ENCODE data around the gene SBDS.
"Not testable (repeated sequence)": the region's sequence is repeated elsewhere in the genome, so short reads cannot be mapped to it uniquely, and the experiment has no call there.

SBDS gene

GRCh38 chr7:66995050-66995776 lies at the start of gene SBDS:
TSS of gene SBDS (minus strand) at chr7:66995586. CDS start at chr7:66995417, 169 bp downstream.
- peak; percentile 98 for DNase-seq

- DNase-seq: not testable (repeated sequence)
Observed at GRCh38 chr7:67043559-67043930, 48.2 kb upstream of the SBDS start.

DNA sequence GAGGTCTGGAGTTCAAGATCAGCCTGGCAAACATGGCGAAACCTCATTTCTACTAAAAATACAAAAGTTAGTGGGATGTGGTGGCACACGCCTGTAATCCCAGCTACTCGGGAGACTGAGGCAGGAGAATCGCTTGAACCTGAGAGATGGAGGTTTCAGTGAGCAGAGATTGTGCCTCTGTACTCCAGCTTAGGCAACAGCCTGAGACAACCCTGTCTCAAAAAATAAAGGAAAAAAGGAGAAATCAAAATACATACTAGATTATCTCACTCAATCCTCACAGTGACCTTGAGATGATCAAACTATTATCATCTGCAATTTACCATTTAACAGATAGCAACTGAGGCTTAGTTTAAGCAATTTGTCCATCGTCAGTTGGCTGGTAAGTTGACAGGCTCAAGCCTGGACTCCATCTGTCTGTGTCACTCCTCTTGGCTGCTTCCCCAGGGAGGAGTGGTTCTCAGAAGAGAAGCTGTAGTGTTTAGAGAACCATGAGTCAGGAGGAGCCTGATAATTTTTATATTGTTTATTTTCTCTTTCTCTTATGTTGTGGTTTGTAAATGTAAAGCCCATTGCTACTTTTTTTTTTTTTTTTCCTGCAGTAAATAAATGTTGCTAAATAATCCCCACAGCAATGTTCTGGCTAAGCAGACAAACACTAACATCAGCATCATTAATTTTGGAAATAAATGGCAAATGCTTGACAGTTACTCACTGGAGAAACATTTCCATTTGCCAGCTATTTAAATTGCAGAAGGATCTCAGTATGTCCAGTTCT lies 47.6 kb upstream of the SBDS start:
- not testable (repeated sequence) for DNase-seq

DNA sequence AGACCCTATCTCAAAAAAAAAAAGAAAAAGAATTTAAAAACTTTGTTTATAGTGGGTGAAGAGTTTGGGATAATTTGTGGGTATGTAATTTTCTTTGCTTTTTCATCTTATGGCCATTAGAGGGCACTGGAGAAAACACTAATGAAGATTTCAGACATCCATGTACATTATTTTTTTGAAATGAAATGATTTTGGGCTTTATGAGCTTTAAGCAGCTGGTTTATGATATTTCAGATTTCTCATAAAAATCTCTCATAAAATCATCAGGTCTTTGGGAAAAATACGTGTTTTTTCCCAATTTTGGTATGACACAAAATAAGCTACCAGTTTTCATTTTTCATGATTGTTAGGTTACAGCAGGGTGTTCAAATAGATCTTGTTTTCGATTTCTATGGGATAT lies 45.4 kb upstream of the SBDS start:
- not testable (repeated sequence) for DNase-seq

DNA sequence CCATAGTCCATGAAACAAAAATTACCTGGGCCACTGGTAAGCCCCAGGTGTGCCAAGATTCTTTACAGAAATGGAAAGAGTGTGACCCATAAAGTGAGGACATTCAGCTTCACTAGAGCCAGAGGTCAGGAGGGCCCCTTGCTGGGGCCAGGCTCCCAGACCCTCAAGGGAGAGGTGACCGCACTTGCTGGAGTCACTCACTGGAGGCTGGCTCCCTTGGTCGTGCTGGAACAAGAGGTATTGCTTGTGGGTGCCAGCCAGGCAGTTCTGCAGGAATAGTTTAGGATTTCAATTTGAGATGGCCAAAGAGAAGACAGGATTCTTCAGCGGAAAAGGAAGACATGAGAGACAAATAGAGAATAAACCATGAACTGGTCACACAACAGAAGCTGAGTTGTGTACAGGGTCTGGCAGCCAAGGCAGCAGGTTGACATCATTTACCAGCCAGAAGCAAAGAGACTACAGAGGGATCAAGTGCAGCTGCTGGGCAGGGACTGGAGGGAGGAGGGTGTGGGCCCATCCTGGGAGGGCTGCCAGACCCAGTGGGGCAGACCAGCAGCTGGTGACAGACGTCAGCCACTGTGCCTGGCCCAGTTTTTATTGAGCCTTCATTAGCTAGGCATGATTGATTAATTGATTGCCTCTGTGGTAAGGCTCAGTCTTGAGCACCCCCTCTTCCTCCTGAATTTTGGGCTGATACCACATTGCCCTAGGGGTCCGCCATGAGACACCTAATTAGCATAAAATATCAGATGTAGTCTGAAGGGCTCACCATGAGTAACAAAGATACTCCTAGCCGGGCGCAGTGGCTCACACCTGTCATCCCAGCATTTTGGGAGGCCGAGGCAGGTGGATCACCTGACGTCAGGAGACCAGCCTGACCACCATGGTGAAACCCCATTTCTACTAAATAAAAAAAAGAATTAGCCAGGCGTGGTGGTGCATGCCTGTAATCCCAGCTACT lies 41.3 kb upstream of the SBDS start:
- not testable (repeated sequence) for DNase-seq

- DNase-seq: no peak
Observed at GRCh38 chr7:67033251-67033650, 37.9 kb upstream of the SBDS start.

DNA sequence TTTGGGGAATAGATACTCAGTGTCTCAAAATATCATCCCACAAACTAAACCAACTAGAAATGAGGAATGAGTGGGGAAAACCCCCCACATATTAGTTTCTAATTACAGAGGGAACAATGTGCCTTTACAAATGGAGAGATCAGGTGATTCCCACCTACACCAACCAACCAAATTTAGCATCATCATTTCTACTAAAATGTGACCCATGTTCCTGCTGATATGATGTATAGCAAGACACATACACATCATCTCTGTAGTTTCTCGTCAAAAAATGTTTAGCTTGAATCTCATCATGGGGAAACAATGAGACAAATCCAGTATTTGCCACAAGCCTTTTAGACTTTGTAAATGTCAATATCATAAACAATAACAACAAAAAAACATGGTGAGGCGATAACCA lies 36.3 kb upstream of the SBDS start:
- peak; percentile 34 for DNase-seq

GRCh38 chr7:67025459-67025858 lies 30.1 kb upstream of the SBDS start:
- not testable (repeated sequence) for DNase-seq

DNA sequence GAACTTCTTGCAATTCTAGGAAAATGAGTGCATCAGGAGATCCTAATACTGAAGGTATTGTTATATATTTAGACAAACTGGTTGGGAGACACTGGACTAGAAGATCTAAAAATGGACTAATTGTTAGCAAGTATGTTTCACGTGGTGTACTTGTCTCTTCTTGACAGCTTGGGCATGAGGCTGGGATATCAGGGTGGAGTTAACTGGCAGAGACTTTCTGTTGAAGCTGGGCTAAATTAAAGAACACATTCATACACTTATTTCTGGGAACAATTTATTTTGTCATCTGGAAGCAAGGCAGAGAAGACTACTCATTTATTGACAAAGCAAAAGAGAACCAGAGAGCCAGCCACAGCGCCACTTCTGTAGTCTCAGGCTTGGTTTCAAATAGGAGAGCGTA lies 27.1 kb upstream of the SBDS start:
- DNase-seq: no peak

DNA sequence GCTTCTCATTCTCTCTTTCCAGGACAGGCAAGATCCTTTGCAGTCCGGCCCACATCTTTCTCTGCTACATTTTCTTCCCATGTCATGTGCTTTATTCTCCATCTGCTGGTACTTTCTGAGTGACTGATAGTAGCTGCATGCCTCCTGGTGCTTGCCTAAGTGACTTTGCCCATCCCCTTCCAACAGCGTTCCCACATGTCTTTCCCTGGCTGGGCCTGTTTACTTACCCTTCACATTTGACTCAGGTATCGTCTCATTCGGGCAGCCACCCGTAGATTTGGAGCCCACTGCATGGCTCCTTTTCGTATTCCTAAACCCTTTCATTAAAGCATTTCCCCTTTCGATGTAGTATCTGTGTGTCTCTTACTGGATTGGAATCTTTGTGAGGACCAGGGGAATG lies 25.9 kb upstream of the SBDS start:
- no peak for DNase-seq

GRCh38 chr7:67019562-67020390 lies 24.4 kb upstream of the SBDS start:
- peak; percentile 52 for DNase-seq

- no peak for DNase-seq
Observed at GRCh38 chr7:67018940-67019339, 23.6 kb upstream of the SBDS start.

- not testable (repeated sequence) for DNase-seq
Observed at GRCh38 chr7:67017971-67018370, 22.6 kb upstream of the SBDS start.

DNA sequence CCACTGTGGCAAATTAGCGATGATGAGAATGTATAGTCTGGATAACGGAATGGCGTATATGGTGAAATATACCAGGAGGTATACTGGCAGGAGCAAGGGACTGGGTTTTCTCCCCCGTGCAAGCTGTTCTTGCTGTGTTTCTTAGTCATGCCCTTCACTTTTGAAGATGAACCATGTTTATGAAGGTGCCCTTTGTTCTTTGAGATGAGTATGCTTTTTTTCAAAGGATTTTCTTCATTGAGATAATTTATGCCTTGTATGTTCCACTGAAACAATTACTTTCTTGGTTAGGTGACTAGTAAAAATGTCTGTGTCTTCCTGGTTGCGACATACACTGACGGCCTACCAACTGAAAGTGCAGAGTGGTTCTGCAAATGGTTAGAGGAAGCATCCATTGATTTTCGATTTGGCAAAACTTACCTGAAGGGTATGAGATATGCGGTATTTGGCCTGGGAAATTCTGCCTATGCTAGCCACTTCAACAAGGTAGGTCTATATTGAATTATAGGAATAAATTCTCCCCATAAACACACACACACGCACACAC lies 18.8 kb upstream of the SBDS start:
- DNase-seq: not testable (repeated sequence)

- DNase-seq: not testable (repeated sequence)
Observed at GRCh38 chr7:67009677-67010076, 14.3 kb upstream of the SBDS start.

- no peak for DNase-seq
Observed at GRCh38 chr7:67008260-67008659, 12.9 kb upstream of the SBDS start.

DNA sequence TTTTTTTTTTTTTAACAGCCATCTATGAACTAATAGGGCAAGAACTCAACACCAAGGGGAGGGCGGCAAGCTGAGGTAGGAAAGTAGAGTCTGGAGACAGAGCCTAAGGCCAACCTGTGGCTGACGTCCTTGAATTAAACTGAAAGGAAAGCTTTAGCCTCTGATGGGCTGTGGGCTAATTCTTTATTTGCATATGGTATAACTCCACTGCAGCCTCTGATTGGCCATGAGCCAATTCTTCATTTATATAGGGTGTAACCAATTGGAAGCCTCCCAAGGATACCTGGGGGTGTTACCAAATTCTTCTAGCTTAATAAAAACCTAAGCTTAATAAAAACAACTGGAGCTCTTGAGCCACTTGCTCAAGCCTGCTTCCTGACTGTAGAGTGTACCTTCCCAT lies 11.6 kb upstream of the SBDS start:
- DNase-seq: no peak

DNA sequence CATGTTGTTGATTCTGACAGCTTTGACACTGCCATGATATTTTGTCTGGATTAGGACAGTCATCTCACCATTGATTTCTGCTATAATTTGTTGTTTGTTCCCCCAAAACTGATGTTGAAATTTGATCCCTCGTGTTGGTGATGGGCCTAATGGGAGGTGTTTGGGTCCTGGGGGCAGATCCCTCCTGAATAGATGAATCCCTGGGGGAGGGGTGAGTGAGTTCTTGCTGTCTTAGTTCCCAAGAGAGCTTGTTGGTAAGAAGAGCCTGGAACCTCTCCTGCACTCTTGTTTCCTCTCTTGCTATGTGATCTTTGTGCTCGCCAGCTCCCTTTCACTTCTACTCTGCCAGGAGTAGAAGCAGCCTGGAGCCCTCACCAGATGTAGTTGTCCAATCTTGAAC lies 8.8 kb upstream of the SBDS start:
- DNase-seq: not testable (repeated sequence)

DNA sequence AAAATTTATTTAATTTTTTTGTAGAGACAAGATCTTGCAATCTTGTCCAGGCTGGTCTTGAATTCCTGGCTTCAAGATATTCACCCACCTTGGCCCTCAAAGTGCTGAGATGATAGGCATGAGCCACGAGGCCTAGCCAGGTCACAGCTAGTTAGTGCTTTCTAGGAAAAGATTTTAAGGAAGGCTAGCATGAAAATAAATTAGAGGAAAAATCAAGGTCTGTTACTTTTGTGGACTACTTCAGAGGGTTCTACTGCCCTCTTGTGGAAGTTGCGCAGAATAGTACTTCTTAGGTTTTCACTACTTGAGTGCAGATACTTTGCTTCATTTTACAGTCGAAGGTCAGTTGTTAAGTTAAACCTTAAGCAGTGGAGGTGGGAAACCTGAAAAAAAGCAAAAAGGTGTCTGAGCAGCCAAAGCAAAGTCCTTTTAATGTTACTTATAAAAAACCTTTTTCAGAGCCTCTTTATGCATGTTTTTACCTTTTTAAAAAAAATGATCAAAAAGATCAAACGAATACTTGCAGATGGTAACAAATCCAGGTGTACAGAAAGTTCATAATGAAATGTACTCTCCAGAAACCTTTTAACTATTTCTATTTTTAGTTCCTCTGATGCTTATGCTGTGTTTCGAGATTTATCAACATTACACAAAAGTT lies 5.3 kb upstream of the SBDS start:
- peak; percentile 48 for DNase-seq

GRCh38 chr7:66996444-66997191 lies 1.2 kb upstream of the SBDS start, which contains the start of gene TYW1:
TSS of gene TYW1 (plus strand) at chr7:66996833. CDS start at chr7:66996979, 146 bp downstream.
- peak; percentile 99 for DNase-seq

- peak; percentile 73 for DNase-seq
Observed at GRCh38 chr7:66994691-66995049, 716 bp downstream of the SBDS start.

Measured in activated CD4-positive, alpha-beta T cell treated with anti-CD3 and anti-CD28 coated beads, Interleukin-10, Interleukin-2, amounts not matched to agents 100 ng/mL and 50 ng/mL, durations not matched to agents 16 hours and 8 hours (primary cell).